Stomach smooth muscle (tissue), 2 donors: ENCODE results near the gene MROH9.

Source experiments
- H3K27ac ChIP-seq: one replicate; pipeline ENCODE4 v1.7.0; 2013; ENCODE audit warnings: mild to moderate bottlenecking, low read length, inconsistent platforms
- H3K27me3 ChIP-seq, 2 donors: one replicate each; pipeline ENCODE4 v1.7.0; 2013; ENCODE audit warnings: low read length in 2 of 2; ENCODE audit not compliant: insufficient read depth in 2 of 2, control insufficient read depth in 1 of 2
- H3K36me3 ChIP-seq, 2 donors: one replicate each; pipeline ENCODE4 v1.7.0; 2013; ENCODE audit warnings: low read length in 2 of 2; ENCODE audit not compliant: control insufficient read depth in 2 of 2, insufficient read depth in 2 of 2
- H3K4me1 ChIP-seq: one replicate; pipeline ENCODE4 v1.7.0; 2013; ENCODE audit warnings: low read length; ENCODE audit not compliant: control insufficient read depth, insufficient read depth
- H3K4me3 ChIP-seq, 2 donors: one replicate each; pipeline ENCODE4 v1.7.0; 2013; ENCODE audit warnings: low read length in 2 of 2
- H3K9ac ChIP-seq, 2 donors: one replicate each; pipeline ENCODE4 v1.7.0; 2013; ENCODE audit warnings: low read length in 2 of 2, mild to moderate bottlenecking in 1 of 2
- H3K9me3 ChIP-seq, 2 donors: one replicate each; pipeline ENCODE4 v1.7.0; 2013; ENCODE audit warnings: low read length in 2 of 2; ENCODE audit not compliant: control insufficient read depth in 2 of 2
- donor health status: healthy.
- donor health status: Pancreatic carcinoma.

MROH9 gene

GRCh38 chr1:171110621-171111326 lies 175.4 kb downstream of the MROH9 start:
- Histone ChIP-seq H3K4me1 (no peaks in the 10 kb centered on the region), H3K27me3 (no peaks in the 10 kb centered on the region), H3K9me3 (no peaks in the 10 kb centered on the region), H3K4me3 (no peak overlapping the region), H3K9ac (no peak overlapping the region), H3K27ac (peak overlapping the region; percentile 12), H3K36me3 (no peaks in the 10 kb centered on the region)

GRCh38 chr1:171112119-171112518 lies 176.8 kb downstream of the MROH9 start:
- H3K4me3 ChIP-seq, result no peak overlapping the region
- H3K36me3 ChIP-seq, result no peaks in the 10 kb centered on the region
- H3K4me1 ChIP-seq, result no peaks in the 10 kb centered on the region
- no peaks in the 10 kb centered on the region for H3K9me3 ChIP-seq
- no peak overlapping the region for H3K27ac ChIP-seq
- H3K9ac ChIP-seq, result no peak overlapping the region
- no peaks in the 10 kb centered on the region for H3K27me3 ChIP-seq

GRCh38 chr1:171113382-171113781 lies 178.0 kb downstream of the MROH9 start:
- no peak overlapping the region for H3K27ac ChIP-seq

More at GRCh38 chr1:171113382-171113781, 178.0 kb downstream of the MROH9 start:
- Histone ChIP-seq H3K9ac (no peak overlapping the region), H3K4me1 (no peaks in the 10 kb centered on the region), H3K9me3 (no peaks in the 10 kb centered on the region), H3K4me3 (no peak overlapping the region), H3K27me3 (no peaks in the 10 kb centered on the region), H3K36me3 (no peaks in the 10 kb centered on the region)
